Activated CD8-positive, alpha-beta memory T cell treated with anti-CD3 and anti-CD28 coated beads, Interleukin-2, amount 50 U/mL, for 24 hours (primary cell): ENCODE results near the gene POLRMT.
"Not testable (repeated sequence)": the region's sequence is repeated elsewhere in the genome, so short reads cannot be mapped to it uniquely, and the experiment has no call there.

Experiments used
- DNase-seq: peaks from one replicate; pipeline ENCODE4 v3.0.0-alpha.2; 2020; ENCODE audit errors: extremely low read depth

Gene POLRMT

DNA sequence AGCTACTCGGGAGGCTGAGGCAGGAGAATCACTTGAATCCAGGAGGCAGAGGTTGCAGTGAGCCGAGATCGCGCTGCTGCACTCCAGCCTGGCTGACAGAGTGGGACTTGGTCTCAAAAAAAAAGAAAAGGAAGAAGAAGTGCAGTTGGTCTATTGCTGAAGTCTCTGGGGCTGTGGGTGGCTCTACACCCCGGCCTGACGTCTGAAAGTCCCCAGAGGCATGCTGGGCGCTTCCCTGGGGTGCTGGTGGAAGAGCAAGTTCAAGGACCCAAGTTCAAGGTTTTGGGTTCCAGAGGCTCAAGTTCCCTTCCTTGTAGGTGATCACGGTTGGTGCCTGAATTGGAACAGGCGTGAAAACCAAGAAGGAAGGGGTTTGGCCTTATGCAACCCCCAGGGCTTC, 39.8 kb downstream of the POLRMT start:
- no peak for DNase-seq

DNA sequence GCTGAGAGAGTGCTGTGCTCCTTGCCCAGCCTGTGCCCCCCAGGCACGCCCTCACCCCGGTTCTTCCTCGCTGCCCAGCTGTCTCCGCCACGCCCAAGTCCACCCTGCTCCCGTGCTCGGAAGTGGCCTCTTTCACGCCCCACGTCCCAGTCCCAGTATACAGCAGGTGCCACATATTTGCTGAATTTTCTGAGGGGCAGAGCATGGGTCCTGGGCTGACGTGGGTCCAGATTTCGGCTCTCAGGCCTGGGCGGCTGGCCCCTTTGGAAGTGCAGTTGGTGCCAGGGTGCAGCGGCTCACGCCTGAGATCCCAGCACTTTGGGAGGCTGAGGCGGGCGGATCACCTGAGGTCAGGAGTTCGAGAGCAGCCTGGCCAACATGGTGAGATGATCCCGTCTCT, 40.3 kb downstream of the POLRMT start:
- no peak for DNase-seq

DNA sequence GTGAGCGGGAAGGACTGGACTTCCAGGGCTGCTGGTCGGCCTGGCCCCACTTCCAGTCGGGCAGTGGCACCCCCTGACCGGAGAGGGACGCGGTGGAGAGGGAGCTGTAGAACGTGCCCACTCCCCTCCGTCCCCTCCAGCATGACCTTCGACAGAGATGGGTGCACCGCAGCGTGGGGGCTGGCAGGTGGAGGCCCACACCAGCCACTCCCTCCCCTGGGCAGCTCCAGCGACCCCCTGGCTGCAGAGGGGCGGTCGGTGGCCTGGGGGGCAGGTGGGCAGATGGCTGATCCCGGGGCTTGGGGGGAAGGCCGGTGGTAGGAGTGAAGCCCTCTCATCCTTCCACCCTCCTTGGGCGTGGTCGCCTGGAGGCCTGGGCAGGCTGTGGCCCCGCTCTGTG, 41.2 kb downstream of the POLRMT start:
- no peak for DNase-seq

DNA sequence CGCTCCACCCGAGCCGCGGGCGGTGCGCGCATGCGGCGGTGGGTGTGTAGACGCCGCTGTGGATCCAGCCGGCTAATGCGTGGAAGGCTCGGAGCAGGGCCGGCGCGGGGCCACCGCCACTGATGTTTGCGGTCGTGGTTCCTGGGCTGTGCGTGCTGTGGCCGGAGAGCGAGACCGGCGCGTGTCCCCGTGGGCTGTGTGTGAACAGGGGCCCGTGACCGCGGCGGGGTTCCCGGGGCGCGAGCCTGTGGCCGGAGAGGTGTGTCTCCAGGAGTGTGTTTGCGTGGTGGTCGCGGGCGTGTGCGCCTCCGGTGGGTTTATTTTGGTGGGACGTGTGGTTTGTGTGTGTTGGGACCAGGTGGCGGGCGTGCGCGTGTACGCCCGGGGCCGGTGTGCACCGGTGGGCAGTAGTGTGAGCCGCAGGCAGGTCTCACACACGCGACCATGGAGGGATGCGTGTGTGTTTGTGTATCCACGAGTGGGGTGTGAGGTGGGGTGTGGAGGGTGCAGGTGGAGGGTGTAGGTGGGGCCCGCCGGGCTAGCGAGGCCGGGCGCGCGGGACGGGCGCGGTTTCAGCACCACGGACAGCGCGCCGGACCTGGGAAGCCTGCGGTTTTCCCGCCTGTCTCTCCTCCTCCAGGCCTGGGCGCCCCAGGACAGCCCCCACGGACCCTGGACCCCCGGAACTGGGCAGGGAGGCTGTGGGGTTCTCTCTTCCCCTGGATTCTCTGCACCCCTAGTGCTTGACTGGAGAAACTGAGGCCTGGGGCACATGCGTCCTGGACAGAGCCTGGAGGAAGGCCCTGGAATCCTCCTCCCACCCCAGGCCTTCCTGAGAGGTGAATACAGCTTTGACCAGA, 42.0 kb downstream of the POLRMT start:
- no peak for DNase-seq

DNA sequence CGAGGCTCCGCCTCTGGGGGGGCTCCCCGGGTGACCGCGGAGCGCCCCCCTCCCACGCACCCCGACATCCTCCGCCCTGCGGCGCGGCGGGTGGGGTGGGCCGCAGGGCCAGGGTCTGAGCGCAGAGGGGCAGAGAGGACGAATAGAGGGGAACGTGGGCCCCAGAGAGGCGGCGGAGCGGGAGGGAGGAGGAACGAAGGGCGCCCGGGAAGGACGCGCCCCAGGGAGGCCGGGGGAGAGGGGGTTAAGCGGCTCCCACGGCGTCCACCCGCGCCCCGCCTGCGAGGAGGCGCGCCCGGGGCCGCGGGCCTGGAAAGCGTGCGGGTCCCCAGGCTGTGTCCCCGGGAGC, 42.6 kb downstream of the POLRMT start:
- no peak for DNase-seq

DNA sequence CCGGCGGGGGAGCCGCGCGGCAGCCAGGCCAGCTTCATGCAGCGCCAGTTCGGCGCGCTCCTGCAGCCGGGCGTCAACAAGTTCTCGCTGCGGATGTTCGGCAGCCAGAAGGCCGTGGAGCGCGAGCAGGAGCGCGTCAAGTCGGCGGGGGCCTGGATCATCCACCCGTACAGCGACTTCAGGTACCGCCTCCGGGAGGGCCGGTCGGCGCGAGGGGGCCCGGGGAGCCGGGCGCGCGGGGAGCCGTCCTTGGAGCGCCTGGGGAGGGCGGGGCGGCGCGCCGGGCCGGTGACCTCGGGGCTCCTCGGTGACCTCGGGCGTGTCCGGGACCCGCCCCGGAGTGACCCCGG, 43.0 kb downstream of the POLRMT start:
- DNase-seq, result no peak

DNA sequence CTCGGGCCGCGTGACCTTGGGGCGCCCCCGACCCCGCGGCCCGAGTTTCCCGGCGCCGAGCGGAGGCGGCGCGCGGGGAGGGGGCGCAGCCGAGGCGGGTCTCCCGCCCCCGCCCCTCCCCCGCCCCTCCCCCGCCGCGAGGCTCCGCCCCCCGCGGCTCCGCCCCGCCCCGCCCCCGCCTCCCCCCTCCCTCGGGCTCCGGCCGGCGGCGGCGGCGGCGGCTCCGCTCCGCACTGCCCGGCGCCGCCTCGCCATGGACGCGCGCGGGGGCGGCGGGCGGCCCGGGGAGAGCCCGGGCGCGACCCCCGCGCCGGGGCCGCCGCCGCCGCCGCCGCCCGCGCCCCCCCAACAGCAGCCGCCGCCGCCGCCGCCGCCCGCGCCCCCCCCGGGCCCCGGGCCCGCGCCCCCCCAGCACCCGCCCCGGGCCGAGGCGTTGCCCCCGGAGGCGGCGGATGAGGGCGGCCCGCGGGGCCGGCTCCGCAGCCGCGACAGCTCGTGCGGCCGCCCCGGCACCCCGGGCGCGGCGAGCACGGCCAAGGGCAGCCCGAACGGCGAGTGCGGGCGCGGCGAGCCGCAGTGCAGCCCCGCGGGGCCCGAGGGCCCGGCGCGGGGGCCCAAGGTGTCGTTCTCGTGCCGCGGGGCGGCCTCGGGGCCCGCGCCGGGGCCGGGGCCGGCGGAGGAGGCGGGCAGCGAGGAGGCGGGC, 43.5 kb downstream of the POLRMT start, which contains the start of gene HCN2:
TSS of gene HCN2 (plus strand) at position 189 of the 703 bp plus-strand sequence. CDS start at position 254, 65 bp downstream.
- DNase-seq, result no peak

DNA sequence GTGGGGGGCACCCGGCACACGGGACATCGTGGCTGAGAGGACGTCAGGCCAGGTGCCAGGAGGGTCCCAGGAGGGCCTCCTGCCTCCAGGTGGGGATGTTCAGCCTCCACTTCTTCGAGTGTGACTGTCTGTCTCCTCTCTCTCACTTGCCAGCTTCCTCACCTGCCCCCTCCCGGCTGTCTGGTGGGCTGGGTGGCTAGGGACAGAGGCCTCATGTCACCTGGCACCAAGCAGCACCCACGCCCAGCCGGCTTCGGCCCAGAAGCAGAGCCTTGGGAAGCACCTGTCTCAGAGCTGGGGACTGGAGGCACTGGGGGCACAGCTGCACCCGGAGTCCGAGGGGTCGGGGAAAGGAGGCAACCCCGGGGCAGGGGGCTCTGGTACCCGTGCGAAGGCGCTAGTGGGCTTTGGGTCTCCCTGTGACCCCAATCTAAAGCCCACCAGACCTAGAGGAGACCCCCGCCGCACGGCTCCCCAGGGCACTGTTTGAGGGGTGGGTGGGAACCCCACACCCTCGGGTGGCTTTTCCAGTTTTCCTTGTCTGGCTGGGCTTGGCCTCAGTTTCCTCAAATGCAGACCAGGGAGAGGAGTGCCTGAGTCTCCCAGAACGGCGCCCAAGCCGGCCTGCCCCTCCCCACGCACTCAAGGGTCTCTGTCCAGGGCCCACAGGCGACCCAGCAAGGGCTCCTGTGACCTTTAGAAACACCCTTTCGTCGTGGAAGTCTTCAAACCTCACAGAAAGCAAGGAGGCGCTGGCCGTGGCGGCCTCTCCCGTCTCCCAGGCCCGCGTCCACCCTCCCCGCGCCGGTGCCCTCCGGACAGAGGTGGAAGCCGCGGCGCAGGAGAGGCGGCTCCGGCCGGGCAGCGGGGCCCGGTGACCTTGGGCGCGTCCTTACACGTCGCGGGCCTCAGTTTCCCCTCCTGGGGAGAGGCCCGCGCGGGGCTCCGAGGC, 44.3 kb downstream of the POLRMT start:
- no peak for DNase-seq

DNA sequence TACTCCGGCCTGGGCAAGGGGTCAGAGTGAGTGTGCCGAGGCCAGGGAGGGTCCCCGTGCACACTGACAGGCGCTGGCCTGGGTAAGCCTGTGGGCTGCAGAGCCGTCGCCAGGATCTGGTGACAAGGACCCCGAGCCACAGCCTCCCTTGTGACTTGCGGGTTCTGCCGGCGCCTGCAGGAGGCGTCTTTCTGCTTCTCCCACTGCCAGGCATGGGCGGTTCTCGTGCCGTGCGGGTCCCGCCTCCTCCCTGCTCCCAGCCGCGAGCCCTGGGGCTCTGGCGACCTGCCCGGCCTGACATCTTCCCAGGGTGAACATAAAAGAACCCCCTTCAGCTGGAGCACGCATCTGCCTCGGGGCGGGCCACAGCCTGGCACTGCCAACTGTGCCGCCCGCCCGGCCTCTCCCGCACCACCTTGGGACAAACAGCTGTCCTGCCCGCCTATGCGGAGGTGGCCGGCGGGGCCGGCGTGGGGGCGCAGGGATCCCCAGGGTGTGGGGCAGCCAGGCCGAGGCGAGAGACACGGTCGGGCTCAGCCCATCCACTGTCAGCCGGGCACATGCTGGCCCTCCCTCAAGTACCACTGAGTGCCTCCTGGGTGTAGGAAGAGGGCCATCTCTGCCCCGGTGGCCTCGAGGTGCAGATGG, 45.1 kb downstream of the POLRMT start:
- DNase-seq, result no peak

DNA sequence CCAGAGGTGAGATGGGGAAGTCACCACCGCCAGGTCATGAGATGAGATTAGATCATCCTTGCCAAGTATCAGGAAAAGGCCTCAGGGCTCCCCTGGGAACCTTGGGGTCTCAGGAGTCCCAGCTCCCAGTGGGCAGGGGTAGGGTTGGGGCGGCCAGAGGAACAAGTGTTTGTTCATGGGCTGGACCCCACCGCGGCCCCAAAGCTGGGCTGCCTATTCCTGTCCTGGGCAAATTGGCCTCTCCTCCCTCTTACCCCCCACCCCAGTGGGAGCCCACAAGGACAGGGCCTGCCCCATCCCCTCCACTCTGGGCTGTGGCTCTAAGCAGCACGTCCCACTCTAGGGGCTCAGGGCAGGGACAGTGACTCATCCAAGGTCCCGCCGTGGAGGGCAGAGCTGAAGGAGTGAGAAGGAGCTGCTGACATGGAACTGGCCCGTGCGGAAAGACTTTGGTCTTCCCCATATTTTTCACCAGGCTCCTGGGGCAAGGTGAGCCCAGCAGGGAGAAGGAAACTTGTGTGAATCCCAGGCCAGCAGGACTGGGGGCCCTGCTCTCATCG, 47.7 kb downstream of the POLRMT start:
- DNase-seq, result no peak

DNA sequence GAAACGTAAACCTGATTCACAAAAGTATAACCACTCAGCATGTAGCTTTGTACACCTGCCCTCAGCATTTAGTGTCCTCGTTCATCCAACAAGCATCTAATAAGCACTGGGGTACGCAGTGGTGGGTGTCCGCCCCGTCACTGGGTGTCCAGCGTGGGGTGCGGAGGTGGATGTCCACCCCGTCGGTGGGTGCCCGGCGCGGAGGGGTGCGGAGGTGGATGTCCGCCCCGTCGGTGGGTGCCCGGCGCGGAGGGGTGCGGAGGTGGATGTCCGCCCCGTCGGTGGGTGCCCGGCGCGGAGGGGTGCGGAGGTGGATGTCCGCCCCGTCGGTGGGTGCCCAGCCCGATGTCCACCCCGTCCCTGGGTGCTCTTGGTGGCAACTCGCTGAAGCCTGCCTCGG, 48.2 kb downstream of the POLRMT start:
- DNase-seq, result not testable (repeated sequence)

DNA sequence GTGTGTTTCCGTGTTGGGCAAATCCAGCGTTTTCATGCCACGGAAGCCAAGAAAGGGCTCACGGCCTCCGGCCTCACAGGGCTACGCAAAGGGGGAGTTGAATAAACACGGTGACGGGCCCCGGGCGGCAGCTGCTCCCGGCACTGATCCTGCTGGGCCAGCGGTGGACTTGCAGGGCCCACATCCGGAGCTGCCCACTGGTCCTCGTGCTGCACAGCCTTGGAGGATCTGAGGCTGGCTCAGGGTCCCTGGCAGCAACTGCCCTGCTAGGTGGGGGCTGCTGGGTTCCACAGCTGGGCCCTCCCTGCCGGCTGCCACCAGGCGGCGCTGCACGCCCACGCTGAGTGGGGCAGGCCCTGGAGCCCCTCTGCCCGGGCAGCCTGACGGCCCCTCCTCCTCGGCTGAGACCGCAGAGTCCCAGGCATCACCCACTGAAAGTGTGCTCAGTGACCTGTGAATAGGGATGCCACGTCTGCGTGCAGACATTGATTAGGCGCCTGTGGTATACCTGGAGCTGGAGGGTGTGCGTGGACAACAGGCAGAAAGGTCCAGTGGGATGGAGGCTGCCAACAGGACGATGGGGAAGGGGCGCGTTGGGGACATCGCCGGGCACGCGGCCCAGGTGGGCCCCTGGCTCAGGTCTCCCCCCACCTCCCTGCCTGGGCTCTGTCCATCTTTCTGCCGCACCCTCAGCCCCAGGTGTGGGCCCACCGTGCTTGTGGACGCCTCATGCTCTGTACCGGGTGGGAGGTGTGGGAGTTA, 48.9 kb downstream of the POLRMT start:
- no peak for DNase-seq

DNA sequence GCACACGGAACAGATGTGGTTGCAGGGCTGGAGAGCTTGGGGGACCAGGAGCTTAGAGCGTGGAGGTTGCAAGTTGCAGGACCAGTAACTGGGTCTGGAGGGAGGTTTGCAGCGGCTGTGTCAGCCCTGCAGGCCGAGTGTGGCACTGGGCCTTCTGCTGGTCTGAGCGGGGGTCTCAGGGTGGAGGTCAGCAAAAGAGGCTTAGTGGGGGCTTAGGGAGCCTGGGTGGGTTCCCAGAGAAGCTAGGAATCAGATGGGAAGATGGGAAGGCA, 49.4 kb downstream of the POLRMT start:
- no peak for DNase-seq

DNA sequence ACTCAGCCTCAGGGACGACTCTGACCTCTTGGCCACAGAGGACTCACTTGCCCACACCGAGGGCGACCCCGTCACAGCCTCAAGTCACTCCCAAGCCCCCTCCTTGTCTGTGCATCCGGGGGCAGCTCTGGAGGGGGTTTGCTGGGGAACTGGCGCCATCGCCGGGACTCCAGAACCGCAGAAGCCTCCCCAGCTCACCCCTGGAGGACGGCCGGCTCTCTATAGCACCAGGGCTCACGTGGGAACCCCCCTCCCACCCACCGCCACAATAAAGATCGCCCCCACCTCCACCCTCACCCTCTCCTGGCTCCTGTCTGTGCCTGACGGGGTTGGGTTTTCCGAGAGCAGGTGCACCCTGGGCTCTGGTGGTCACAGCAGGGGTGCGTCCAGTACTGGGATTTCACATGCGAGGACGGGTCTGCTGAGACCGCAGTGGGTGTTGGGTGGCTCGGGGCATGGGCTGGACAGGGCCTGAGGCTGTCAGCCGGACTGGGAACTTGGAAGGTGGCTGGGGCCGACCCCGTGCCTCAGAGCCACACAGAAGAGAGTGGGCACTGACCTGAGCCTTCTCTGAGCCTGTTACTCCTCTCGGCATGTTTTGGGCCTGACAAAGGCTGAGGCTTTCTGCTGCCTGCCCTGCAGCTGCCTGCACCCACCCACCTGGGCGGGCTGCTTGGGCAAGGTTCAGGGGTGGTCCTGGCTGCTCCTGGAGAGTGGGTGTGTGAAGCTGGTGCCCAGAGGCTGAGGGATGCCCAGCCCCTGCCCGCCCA, 50.0 kb downstream of the POLRMT start:
- no peak for DNase-seq

DNA sequence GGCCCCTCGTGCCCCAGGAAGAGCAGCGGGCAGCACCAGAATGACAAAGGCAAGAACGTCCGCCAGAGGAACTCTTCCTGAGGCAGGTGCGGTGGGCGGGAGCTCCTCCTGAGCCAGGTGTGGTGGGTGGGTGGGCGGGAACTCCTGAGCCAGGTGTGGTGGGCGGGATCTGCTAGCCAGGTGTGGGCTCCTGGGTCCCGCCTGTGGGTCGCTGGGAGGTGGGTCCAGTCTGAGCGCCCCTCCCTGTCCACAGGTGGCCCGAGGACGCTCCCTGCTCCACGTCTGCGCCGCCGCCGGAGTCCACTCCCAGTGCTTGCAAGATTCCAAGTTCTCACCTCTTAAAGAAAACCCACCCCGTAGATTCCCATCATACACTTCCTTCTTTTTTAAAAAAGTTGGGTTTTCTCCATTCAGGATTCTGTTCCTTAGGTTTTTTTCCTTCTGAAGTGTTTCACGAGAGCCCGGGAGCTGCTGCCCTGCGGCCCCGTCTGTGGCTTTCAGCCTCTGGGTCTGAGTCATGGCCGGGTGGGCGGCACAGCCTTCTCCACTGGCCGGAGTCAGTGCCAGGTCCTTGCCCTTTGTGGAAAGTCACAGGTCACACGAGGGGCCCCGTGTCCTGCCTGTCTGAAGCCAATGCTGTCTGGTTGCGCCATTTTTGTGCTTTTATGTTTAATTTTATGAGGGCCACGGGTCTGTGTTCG, 50.7 kb downstream of the POLRMT start:
- DNase-seq, result no peak

DNA sequence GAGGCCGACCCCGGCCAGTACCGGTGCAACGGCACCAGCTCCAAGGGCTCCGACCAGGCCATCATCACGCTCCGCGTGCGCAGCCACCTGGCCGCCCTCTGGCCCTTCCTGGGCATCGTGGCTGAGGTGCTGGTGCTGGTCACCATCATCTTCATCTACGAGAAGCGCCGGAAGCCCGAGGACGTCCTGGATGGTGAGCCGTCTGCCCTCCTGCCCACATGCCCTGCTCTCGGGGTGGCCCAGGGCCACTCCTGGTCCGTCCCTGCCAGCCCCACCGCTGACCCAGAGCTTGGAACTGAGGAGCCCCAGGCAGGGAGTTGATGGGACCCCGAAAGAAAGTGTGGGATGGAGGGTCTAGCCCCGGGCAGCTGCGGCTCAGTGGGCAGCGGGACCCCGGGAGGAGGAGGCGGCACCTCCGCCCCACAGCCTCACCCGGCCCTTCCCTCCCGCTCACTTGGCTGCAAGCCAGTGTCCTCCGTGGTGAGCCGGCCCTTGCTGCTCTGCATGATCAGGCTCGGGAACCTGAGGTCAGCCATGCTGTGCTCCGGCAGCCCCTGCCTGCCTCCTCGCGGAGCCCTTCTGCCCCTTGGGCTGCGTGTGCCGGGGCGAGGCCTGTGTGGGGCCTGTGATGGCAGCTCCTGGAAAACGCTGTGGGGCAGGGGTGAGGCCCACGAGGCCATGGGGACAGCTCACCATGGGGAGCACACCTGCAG, 51.8 kb downstream of the POLRMT start:
- no peak for DNase-seq

DNA sequence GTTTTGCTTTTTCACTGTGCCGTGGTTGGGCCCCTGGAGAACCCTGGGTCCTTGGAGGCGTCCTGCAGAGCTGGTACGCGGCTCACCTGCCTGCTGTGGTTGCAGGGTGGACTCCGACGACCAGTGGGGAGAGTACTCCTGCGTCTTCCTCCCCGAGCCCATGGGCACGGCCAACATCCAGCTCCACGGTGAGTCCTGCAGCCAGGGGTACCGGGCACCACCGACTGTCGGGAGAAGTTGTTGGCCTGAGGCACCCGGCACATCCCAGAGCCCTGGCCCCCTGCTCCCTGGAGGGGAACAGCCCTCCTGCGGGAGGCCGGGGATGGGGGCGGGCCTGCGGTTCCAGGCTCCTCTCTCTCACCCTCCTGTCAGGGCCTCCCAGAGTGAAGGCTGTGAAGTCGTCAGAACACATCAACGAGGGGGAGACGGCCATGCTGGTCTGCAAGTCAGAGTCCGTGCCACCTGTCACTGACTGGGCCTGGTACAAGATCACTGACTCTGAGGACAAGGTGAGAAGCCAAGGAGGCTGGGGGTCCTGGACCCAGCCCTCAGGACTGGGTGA, 53.0 kb downstream of the POLRMT start:
- no peak for DNase-seq

DNA sequence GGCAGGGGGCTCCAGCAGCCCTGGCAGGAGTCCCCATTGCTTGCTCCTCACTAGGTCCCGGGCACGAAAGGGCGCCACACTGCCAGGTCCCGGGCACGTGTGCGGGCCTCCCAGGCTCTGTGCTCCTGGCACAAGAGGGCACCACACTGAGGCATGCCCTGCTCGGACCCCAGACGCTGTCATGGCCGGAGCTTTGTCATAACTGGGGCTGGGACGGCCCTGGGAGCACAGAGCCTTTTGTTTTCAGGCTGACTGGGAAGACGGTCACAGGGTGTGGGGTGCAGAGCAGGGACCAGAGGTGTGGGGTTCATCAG, 53.5 kb downstream of the POLRMT start:
- no peak for DNase-seq
